Left lung (tissue), 10 donors: ENCODE measurements around the gene ZNF740. TPM values are rescaled to one million over a fixed set of nuclear protein-coding genes. Genes with fewer than 3 reads are reported as not detected.

Source experiments
- ATAC-seq: fragments of 200-7000 bp; cut with Tn5 transposase; one replicate; pipeline ENCODE4 v1.9.1; 2020; ENCODE audit warnings: moderate library complexity
- DNase-seq, 4 donors: peaks; one replicate each; pipeline ENCODE4 v3.0.0-alpha.2; 2013 to 2020
- H3K27ac ChIP-seq, 2 donors: fragments of 200-600 bp; sonication (generic) in 1 of 2; one replicate each; pipeline versions ENCODE4 v1.5.0 to v1.8.0; 2020 to 2021
- H3K27me3 ChIP-seq, 2 donors: fragments of 200-600 bp; sonication (generic) in 1 of 2; one replicate each; pipeline versions ENCODE4 v1.5.0 to v1.8.0; 2020 to 2021
- H3K36me3 ChIP-seq, 2 donors: fragments of 200-600 bp; sonication (generic) in 1 of 2; one replicate each; pipeline versions ENCODE4 v1.5.0 to v1.8.0; 2020 to 2021
- H3K4me1 ChIP-seq, 2 donors: fragments of 200-600 bp; one replicate each; pipeline ENCODE4 v1.8.0; 2021
- H3K4me3 ChIP-seq, 2 donors: fragments of 200-600 bp; sonication (generic) in 1 of 2; one replicate each; pipeline versions ENCODE4 v1.5.0 to v1.8.0; 2020 to 2021; ENCODE audit warnings: mild to moderate bottlenecking in 1 of 2
- H3K9me3 ChIP-seq, 2 donors: fragments of 200-600 bp; sonication (generic) in 1 of 2; one replicate each; pipeline versions ENCODE4 v1.5.0 to v1.8.0; 2020 to 2021
- CTCF ChIP-seq, 2 donors: fragments of 200-600 bp; sonication (generic) in 1 of 2; IDR thresholded peaks; one replicate each; pipeline versions ENCODE4 v1.5.0 to v1.8.0; 2021; ENCODE audit warnings: antibody characterized with exemption in 2 of 2
- intact Hi-C, 2 donors: fragments of 100-400 bp; cut with DNase I; formaldehyde crosslinking; loops; one replicate each; pipeline versions ENCODE4 v1.11.2 to v1.14.2; 2022
- polyA plus RNA-seq, 6 donors: library from polyadenylated mRNA; unstranded; fragments of 120-200 nt; gene quantifications; one replicate each; pipeline ENCODE4 v1.2.1, GENCODE V29; 2013; ENCODE audit not compliant: insufficient read length in 6 of 6
- total RNA-seq, 2 donors: library from RNA; stranded (reverse); fragmentation: NEBNext Ultra II Directional; extraction: Animal tissue kit (Norgen Biotek cat#: 25700); gene quantifications; one replicate each; pipeline ENCODE4 v1.2.1, GENCODE V29; 2021
- donor health status: DM: no; HTN: yes; CAD: no.
- donor health status: DM: no; HTN: no; CAD: no.

ZNF740 gene
- total and polyA plus RNA-seq, 8 donors: 34.6 to 67.4 (median 62.0) TPM

GRCh38 chr12:53197011-53197640 is 16.6 kb downstream of the ZNF740 start:
- DNase-seq: no peak
- TF ChIP-seq CTCF (IDR thresholded peaks at IDR 0.05): no peak
- intact Hi-C loops: no loop called here
- ATAC-seq: no peak
- H3K4me3 ChIP-seq: peak overlapping the region in 1 of 2 donors; percentile 25
- no peaks in the 10 kb centered on the region for H3K9me3 ChIP-seq
- H3K36me3 ChIP-seq: peaks cover 0 to 6% of the 10 kb centered on the region in 2 donors
- peaks cover 8 to 19% of the 10 kb centered on the region in 2 donors for H3K4me1 ChIP-seq
- no peak overlapping the region for H3K27ac ChIP-seq
- H3K27me3 ChIP-seq: peaks cover 0 to 10% of the 10 kb centered on the region in 2 donors

GRCh38 chr12:53198486-53199110 is 18.1 kb downstream of the ZNF740 start:
- H3K27ac ChIP-seq: no peak overlapping the region
- peaks cover 0 to 10% of the 10 kb centered on the region in 2 donors for H3K27me3 ChIP-seq
- no peak overlapping the region for H3K4me3 ChIP-seq
- no peaks in the 10 kb centered on the region for H3K9me3 ChIP-seq
- peaks cover 8 to 19% of the 10 kb centered on the region in 2 donors for H3K4me1 ChIP-seq
- no peaks in the 10 kb centered on the region for H3K36me3 ChIP-seq
- TF ChIP-seq CTCF (IDR thresholded peaks at IDR 0.05): no peak
- DNase-seq (no peak), ATAC-seq (no peak)
- intact Hi-C loops: no loop called here

GRCh38 chr12:53199700-53200099 is 19.2 kb downstream of the ZNF740 start:
- Histone ChIP-seq H3K36me3 (no peaks in the 10 kb centered on the region), H3K9me3 (no peaks in the 10 kb centered on the region), H3K27ac (no peak overlapping the region), H3K4me3 (no peak overlapping the region), H3K27me3 (peaks cover 0 to 10% of the 10 kb centered on the region in 2 donors), H3K4me1 (peaks cover 8 to 22% of the 10 kb centered on the region in 2 donors)
- TF ChIP-seq CTCF (IDR thresholded peaks at IDR 0.05): no peak
- DNase-seq (no peak), ATAC-seq (no peak)
- intact Hi-C loops: no loop called here

- no peaks in the 10 kb centered on the region for H3K9me3 ChIP-seq
- H3K27ac ChIP-seq: no peak overlapping the region
- H3K4me1 ChIP-seq: peaks cover 8 to 25% of the 10 kb centered on the region in 2 donors
- no peak for ATAC-seq
- H3K36me3 ChIP-seq: no peaks in the 10 kb centered on the region
- H3K4me3 ChIP-seq: no peak overlapping the region
- no peak for DNase-seq
- intact Hi-C loops: no loop called here
- no peak for TF ChIP-seq CTCF (IDR thresholded peaks at IDR 0.05)
- peaks cover 0 to 10% of the 10 kb centered on the region in 2 donors for H3K27me3 ChIP-seq
These were observed 19.6 kb downstream of the ZNF740 start for GRCh38 chr12:53200107-53200457.

- Histone ChIP-seq H3K27me3 (peaks cover 0 to 10% of the 10 kb centered on the region in 2 donors), H3K9me3 (no peaks in the 10 kb centered on the region), H3K4me3 (no peak overlapping the region), H3K4me1 (peaks cover 8 to 31% of the 10 kb centered on the region in 2 donors), H3K27ac (no peak overlapping the region), H3K36me3 (no peaks in the 10 kb centered on the region)
- ATAC-seq (no peak), DNase-seq (no peak)
- TF ChIP-seq CTCF (IDR thresholded peaks at IDR 0.05): no peak
- intact Hi-C loops: no loop called here
These were observed 20.1 kb downstream of the ZNF740 start for GRCh38 chr12:53200458-53201176.
